ACHN (cell line): Measurements from ENCODE around the gene HHIPL1.
"Not testable (repeated sequence)": the region's sequence is repeated elsewhere in the genome, so short reads cannot be mapped to it uniquely, and the experiment has no call there.

Experiments used
- DNase-seq: peaks from one replicate; pipeline ENCODE4 v3.0.0-alpha.2; 2015
- in situ Hi-C: cut with HindIII; loops from 2 replicates; pipeline ENCODE4 v1.10.0; 2017; ENCODE audit warnings: low sequenced_read_pairs, low pct_ligation_motif_present, low pct_unique_long_range_greater_than_20kb

The HHIPL1 gene

GRCh38 chr14:99628887-99629618 is 15.9 kb upstream of the HHIPL1 start:
- in situ Hi-C loops = no loop called here
- peak; percentile 61 for DNase-seq

- DNase-seq = no peak
- in situ Hi-C loops = no loop called here
Measured at GRCh38 chr14:99630202-99630601, 14.7 kb upstream of the HHIPL1 start.

GRCh38 chr14:99632410-99633035 is 12.4 kb upstream of the HHIPL1 start:
- DNase-seq = no peak
- in situ Hi-C loops = no loop called here

- in situ Hi-C loops = no loop called here
- no peak for DNase-seq
Measured at GRCh38 chr14:99633141-99633540, 11.8 kb upstream of the HHIPL1 start.

- DNase-seq = no peak
- in situ Hi-C loops = no loop called here
Measured at GRCh38 chr14:99633918-99634317, 11.0 kb upstream of the HHIPL1 start.

- in situ Hi-C loops = no loop called here
- DNase-seq = no peak
Measured at GRCh38 chr14:99634443-99634842, 10.5 kb upstream of the HHIPL1 start.

GRCh38 chr14:99635116-99635515 is 9.8 kb upstream of the HHIPL1 start:
- DNase-seq = no peak
- in situ Hi-C loops = no loop called here

GRCh38 chr14:99636487-99636886 is 8.4 kb upstream of the HHIPL1 start:
- no peak for DNase-seq
- in situ Hi-C loops = no loop called here

- in situ Hi-C loops = no loop called here
Measured at GRCh38 chr14:99637624-99638023, 7.3 kb upstream of the HHIPL1 start.

GRCh38 chr14:99642771-99643170 is 2.2 kb upstream of the HHIPL1 start:
- DNase-seq, in situ Hi-C loops: not testable (repeated sequence)

More at GRCh38 chr14:99637624-99638023, 7.3 kb upstream of the HHIPL1 start:
- no peak for DNase-seq

GRCh38 chr14:99643343-99643742 is 1.6 kb upstream of the HHIPL1 start:
- in situ Hi-C loops = no loop called here
- no peak for DNase-seq

- no peak for DNase-seq
- in situ Hi-C loops = no loop called here
Measured at GRCh38 chr14:99644035-99644587, 818 bp upstream of the HHIPL1 start.

- DNase-seq = no peak
Measured at GRCh38 chr14:99645545-99646505, 896 bp downstream of the HHIPL1 start.

GRCh38 chr14:99647411-99647810 is 2.5 kb downstream of the HHIPL1 start:
- in situ Hi-C loops = no loop called here

More at GRCh38 chr14:99645545-99646505, 896 bp downstream of the HHIPL1 start:
- in situ Hi-C loops = no loop called here

GRCh38 chr14:99648027-99648784 is 3.3 kb downstream of the HHIPL1 start:
- DNase-seq = no peak
- in situ Hi-C loops = no loop called here

More at GRCh38 chr14:99647411-99647810, 2.5 kb downstream of the HHIPL1 start:
- no peak for DNase-seq

GRCh38 chr14:99649219-99649618 is 4.3 kb downstream of the HHIPL1 start:
- no peak for DNase-seq
- in situ Hi-C loops = no loop called here

GRCh38 chr14:99649643-99650042 is 4.7 kb downstream of the HHIPL1 start:
- in situ Hi-C loops = no loop called here
- DNase-seq = no peak

GRCh38 chr14:99650189-99650588 is 5.3 kb downstream of the HHIPL1 start:
- in situ Hi-C loops = no loop called here

More at GRCh38 chr14:99650189-99650588, 5.3 kb downstream of the HHIPL1 start:
- no peak for DNase-seq
